GM18502 (cell line): Measurements from ENCODE around the gene IRS2.

ENCODE experiments used
- ATAC-seq: cut with Tn5 transposase; IDR thresholded peaks from one replicate; pipeline ENCODE4 v1.9.1; 2021; ENCODE audit warnings: mild to moderate bottlenecking; ENCODE audit not compliant: unreplicated experiment, poor library complexity

Gene IRS2

GRCh38 chr13:109782066-109782822 is 4.1 kb downstream of the IRS2 start:
- no peak for ATAC-seq

- ATAC-seq = no peak
Measured at GRCh38 chr13:109781384-109782065, 4.9 kb downstream of the IRS2 start.

- ATAC-seq = no peak
Measured at GRCh38 chr13:109780845-109781383, 5.5 kb downstream of the IRS2 start.

- no peak for ATAC-seq
Measured at GRCh38 chr13:109779876-109780510, 6.4 kb downstream of the IRS2 start.

- no peak for ATAC-seq
Measured at GRCh38 chr13:109779074-109779473, 7.3 kb downstream of the IRS2 start.

- no peak for ATAC-seq
Measured at GRCh38 chr13:109778102-109778542, 8.3 kb downstream of the IRS2 start.

- ATAC-seq = no peak
Measured at GRCh38 chr13:109776575-109776974, 9.8 kb downstream of the IRS2 start.

GRCh38 chr13:109773786-109774185 is 12.6 kb downstream of the IRS2 start:
- ATAC-seq = no peak

- no peak for ATAC-seq
Measured at GRCh38 chr13:109773276-109773675, 13.1 kb downstream of the IRS2 start.

- ATAC-seq = no peak
Measured at GRCh38 chr13:109771926-109772325, 14.5 kb downstream of the IRS2 start.

GRCh38 chr13:109770436-109770835 is 15.9 kb downstream of the IRS2 start:
- ATAC-seq = no peak

GRCh38 chr13:109769921-109770320 is 16.5 kb downstream of the IRS2 start:
- ATAC-seq = no peak

- no peak for ATAC-seq
Measured at GRCh38 chr13:109769275-109769674, 17.1 kb downstream of the IRS2 start.

GRCh38 chr13:109768616-109769015 is 17.8 kb downstream of the IRS2 start:
- ATAC-seq = no peak

- ATAC-seq = no peak
Measured at GRCh38 chr13:109768176-109768575, 18.2 kb downstream of the IRS2 start.

GRCh38 chr13:109767023-109767422 is 19.4 kb downstream of the IRS2 start:
- ATAC-seq = no peak

GRCh38 chr13:109764470-109765291 is 21.7 kb downstream of the IRS2 start:
- no peak for ATAC-seq

GRCh38 chr13:109764045-109764444 is 22.3 kb downstream of the IRS2 start:
- no peak for ATAC-seq

GRCh38 chr13:109762791-109763190 is 23.6 kb downstream of the IRS2 start:
- ATAC-seq = no peak

GRCh38 chr13:109761695-109762094 is 24.7 kb downstream of the IRS2 start:
- ATAC-seq = no peak
